Psoas muscle (tissue), 8 donors: ENCODE results near the gene PNMA6E. TPM values are rescaled to one million over a fixed set of nuclear protein-coding genes. Genes with fewer than 3 reads are reported as not detected.

Source experiments
- ATAC-seq, 4 donors: fragments of 200-7000 bp; cut with Tn5 transposase; one replicate each; pipeline ENCODE4 v1.9.1; 2020; ENCODE audit warnings: moderate library complexity in 3 of 4, mild to moderate bottlenecking in 2 of 4
- DNase-seq, 2 donors: peaks; one replicate each; pipeline ENCODE4 v3.0.0-alpha.2; 2020
- H3K27ac ChIP-seq: fragments of 200-600 bp; one replicate; pipeline ENCODE4 v1.8.0; 2022
- H3K27me3 ChIP-seq, 3 donors: fragments of 200-600 bp in 1 of 3; one replicate each; pipeline versions ENCODE4 v1.6.1 to v1.8.0; 2013 to 2022; ENCODE audit warnings: low read length in 2 of 3, mild to moderate bottlenecking in 2 of 3, moderate library complexity in 1 of 3; ENCODE audit not compliant: insufficient read depth in 3 of 3
- H3K36me3 ChIP-seq, 2 donors: fragments of 200-600 bp in 1 of 2; one replicate each; pipeline versions ENCODE4 v1.6.1 to v1.8.0; 2013 to 2022; ENCODE audit warnings: low read depth in 1 of 2, mild to moderate bottlenecking in 1 of 2, moderate library complexity in 1 of 2; ENCODE audit not compliant: insufficient read depth in 1 of 2
- H3K4me1 ChIP-seq: fragments of 200-600 bp; one replicate; pipeline ENCODE4 v1.8.0; 2022
- H3K4me3 ChIP-seq: fragments of 200-600 bp; one replicate; pipeline ENCODE4 v1.8.0; 2022; ENCODE audit warnings: mild to moderate bottlenecking
- H3K9me3 ChIP-seq: fragments of 200-600 bp; one replicate; pipeline ENCODE4 v1.8.0; 2022
- WGBS, 3 donors: extraction: QIAGEN DNeasy Blood & Tissue Kit; methylation state at CpG; one replicate each; pipeline versions ENCODE4 v1.1.6 to v1.1.7; 2013; 5-methylcytosine and 5-hydroxymethylcytosine counted together
- intact Hi-C, 2 donors: fragments of 100-400 bp; cut with DNase I; formaldehyde crosslinking; loops; one replicate each; pipeline versions ENCODE4 v1.11.0 to v1.14.2; 2022
- polyA plus RNA-seq, 3 donors: library from polyadenylated mRNA; stranded (reverse); fragments of 200-250 nt; gene quantifications; one replicate each; pipeline ENCODE4 v1.2.3, GENCODE V29; 2013
- total RNA-seq, 4 donors: library from RNA; stranded (reverse); fragmentation: NEBNext Ultra II Directional in 2 of 4; extraction: Animal tissue kit (Norgen Biotek cat#: 25700) in 2 of 4; gene quantifications; one replicate each; pipeline versions ENCODE4 v1.2.1 to v1.2.4, GENCODE V29; 2021 to 2023
- TF ChIP-seq, protein P1 (sequence below): fragments of 200-600 bp; IDR thresholded peaks from one replicate; pipeline ENCODE4 v1.8.0; 2022; ENCODE audit warnings: antibody characterized with exemption
- donor health status: healthy with polysubstance abuse.
- donor health status: DM: no; HTN: no; CAD: no; lungs with moderate emphysema.
- donor health status: Bipolar disorder and iron deficiency.
- donor health status: healthy.
- donor health status: DM: yes; HTN: yes; CAD: no.
- donor health status: DM: no; HTN: no; CAD: no.
- donor health status: DM: no; HTN: no; CAD: no.
- donor health status: DM: yes; HTN: yes; CAD: no.

Gene PNMA6E
- total and polyA plus RNA-seq, 7 donors, result not detected

DNA sequence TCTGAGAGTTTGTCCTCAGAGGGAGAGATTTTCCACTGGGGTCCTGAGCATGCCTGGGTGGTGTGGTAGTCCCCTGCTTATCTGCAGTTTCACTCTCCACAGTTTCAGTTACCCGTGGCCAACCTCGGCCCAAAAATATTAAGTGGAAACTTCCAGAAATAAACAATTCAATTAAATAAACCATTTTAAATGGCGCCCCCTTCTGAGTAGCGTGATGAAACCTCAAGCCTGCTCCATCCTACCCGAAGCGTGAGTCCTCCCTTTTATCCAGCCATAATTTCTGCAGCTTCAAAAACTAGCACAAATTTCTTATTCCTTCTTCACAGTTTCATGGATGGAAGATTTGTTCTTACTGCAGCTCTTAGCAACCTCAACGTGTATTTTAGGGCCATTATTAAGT lies 26.7 kb downstream of the PNMA6E start:
- DNase-seq, result no peak
- Histone ChIP-seq H3K27ac (no peak overlapping the region), H3K4me1 (no peaks in the 10 kb centered on the region), H3K36me3 (no peaks in the 10 kb centered on the region), H3K9me3 (no peaks in the 10 kb centered on the region), H3K4me3 (no peak overlapping the region), H3K27me3 (peaks cover 0 to 13% (median 4%) of the 10 kb centered on the region in 3 donors)
- TF ChIP-seq, protein P1, sequence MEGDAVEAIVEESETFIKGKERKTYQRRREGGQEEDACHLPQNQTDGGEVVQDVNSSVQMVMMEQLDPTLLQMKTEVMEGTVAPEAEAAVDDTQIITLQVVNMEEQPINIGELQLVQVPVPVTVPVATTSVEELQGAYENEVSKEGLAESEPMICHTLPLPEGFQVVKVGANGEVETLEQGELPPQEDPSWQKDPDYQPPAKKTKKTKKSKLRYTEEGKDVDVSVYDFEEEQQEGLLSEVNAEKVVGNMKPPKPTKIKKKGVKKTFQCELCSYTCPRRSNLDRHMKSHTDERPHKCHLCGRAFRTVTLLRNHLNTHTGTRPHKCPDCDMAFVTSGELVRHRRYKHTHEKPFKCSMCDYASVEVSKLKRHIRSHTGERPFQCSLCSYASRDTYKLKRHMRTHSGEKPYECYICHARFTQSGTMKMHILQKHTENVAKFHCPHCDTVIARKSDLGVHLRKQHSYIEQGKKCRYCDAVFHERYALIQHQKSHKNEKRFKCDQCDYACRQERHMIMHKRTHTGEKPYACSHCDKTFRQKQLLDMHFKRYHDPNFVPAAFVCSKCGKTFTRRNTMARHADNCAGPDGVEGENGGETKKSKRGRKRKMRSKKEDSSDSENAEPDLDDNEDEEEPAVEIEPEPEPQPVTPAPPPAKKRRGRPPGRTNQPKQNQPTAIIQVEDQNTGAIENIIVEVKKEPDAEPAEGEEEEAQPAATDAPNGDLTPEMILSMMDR, result no peak
- no peak for ATAC-seq
- WGBS, 3 donors, result 59 to 77% (median 67%) methylated on average over 7 of the region's 7 CpGs
- intact Hi-C loops, result no loop called here

DNA sequence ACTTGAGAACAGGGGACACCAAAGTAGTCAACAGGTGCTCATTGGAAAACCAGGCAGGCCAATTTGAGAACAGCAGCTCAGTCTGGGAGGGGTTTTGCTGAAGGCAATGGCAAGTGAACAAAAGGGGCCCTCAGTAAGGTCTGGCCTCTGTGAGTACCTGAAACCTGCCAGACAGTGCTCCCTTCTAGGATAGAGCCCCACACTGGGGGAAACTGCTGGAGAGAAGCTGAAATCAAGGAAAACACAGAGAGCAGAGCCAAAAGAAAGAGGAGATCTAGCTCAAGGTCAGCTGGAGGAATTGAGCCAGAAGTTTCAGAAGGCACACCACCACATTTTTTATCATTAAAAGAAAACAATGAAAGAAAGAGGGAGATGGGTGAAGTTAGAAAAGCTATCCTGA lies 28.2 kb downstream of the PNMA6E start:
- ATAC-seq (no peak), DNase-seq (no peak)
- TF ChIP-seq, protein P1, result no peak
- H3K9me3 ChIP-seq, result no peaks in the 10 kb centered on the region
- no peaks in the 10 kb centered on the region for H3K36me3 ChIP-seq
- H3K27ac ChIP-seq, result no peak overlapping the region
- intact Hi-C loops, result no loop called here
- H3K4me3 ChIP-seq, result no peak overlapping the region
- peaks cover 0 to 13% (median 4%) of the 10 kb centered on the region in 3 donors for H3K27me3 ChIP-seq
- H3K4me1 ChIP-seq, result no peaks in the 10 kb centered on the region

GRCh38 chrX:153371256-153371655 lies 29.9 kb downstream of the PNMA6E start:
- intact Hi-C loops, result no loop called here
- Histone ChIP-seq H3K27ac (no peak overlapping the region), H3K9me3 (no peaks in the 10 kb centered on the region), H3K4me3 (no peak overlapping the region), H3K36me3 (no peaks in the 10 kb centered on the region), H3K27me3 (peaks cover 0 to 13% (median 4%) of the 10 kb centered on the region in 3 donors), H3K4me1 (no peaks in the 10 kb centered on the region)
- WGBS, 3 donors, result 52 to 77% (median 66%) methylated on average over 3 of the region's 3 CpGs
- TF ChIP-seq, protein P1, result no peak
- ATAC-seq (no peak), DNase-seq (no peak)

- TF ChIP-seq, protein P1, result no peak
- H3K4me1 ChIP-seq, result no peaks in the 10 kb centered on the region
Measured at GRCh38 chrX:153370293-153371055, 30.7 kb downstream of the PNMA6E start.

More at GRCh38 chrX:153370293-153371055, 30.7 kb downstream of the PNMA6E start:
- intact Hi-C loops, result no loop called here
- DNase-seq (no peak), ATAC-seq (no peak)
- H3K27me3 ChIP-seq, result peaks cover 0 to 13% (median 4%) of the 10 kb centered on the region in 3 donors
- WGBS, 3 donors, result 57 to 68% (median 64%) methylated on average over 8 of the region's 8 CpGs
- no peak overlapping the region for H3K27ac ChIP-seq
- no peaks in the 10 kb centered on the region for H3K36me3 ChIP-seq
- no peaks in the 10 kb centered on the region for H3K9me3 ChIP-seq
- no peak overlapping the region for H3K4me3 ChIP-seq
